Suprapubic skin (tissue), 4 donors: ENCODE results near the gene EHF. TPM values are rescaled to one million over a fixed set of nuclear protein-coding genes. Genes with fewer than 3 reads are reported as not detected.

Source experiments
- DNase-seq, 2 donors: peaks; one replicate each; pipeline ENCODE4 v3.0.0-alpha.2; 2019; ENCODE audit warnings: low spot score in 2 of 2
- H3K27ac ChIP-seq: fragments of 200-600 bp; sonication (generic); one replicate; pipeline ENCODE4 v1.5.1; 2019
- H3K27me3 ChIP-seq: fragments of 200-600 bp; sonication (generic); one replicate; pipeline ENCODE4 v1.5.1; 2019
- H3K36me3 ChIP-seq: fragments of 200-600 bp; sonication (generic); one replicate; pipeline ENCODE4 v1.5.1; 2019
- H3K4me1 ChIP-seq: fragments of 200-600 bp; sonication (generic); one replicate; pipeline ENCODE4 v1.5.1; 2019
- H3K4me3 ChIP-seq: fragments of 200-600 bp; sonication (generic); one replicate; pipeline ENCODE4 v1.5.1; 2019; ENCODE audit warnings: mild to moderate bottlenecking
- H3K9me3 ChIP-seq: fragments of 200-600 bp; sonication (generic); one replicate; pipeline ENCODE4 v1.5.1; 2019
- EP300 ChIP-seq: sonication (generic); formaldehyde crosslinking; IDR thresholded peaks from one replicate; pipeline ENCODE4 v1.6.1; 2017; ENCODE audit warnings: antibody characterized with exemption
- POLR2A ChIP-seq, 2 donors: fragments of 450-650 bp; IDR thresholded peaks; one replicate each; pipeline ENCODE4 v1.6.1; 2017; ENCODE audit warnings: antibody characterized with exemption in 2 of 2, mild to moderate bottlenecking in 2 of 2, moderate library complexity in 2 of 2
- POLR2AphosphoS5 ChIP-seq, 3 donors: sonication (generic); formaldehyde crosslinking; IDR thresholded peaks; one replicate each; pipeline ENCODE4 v1.6.1; 2017; ENCODE audit warnings: antibody characterized with exemption in 3 of 3
- WGBS: methylation state at CpG from one replicate; pipeline ENCODE4 v1.1.5; 2018; 5-methylcytosine and 5-hydroxymethylcytosine counted together
- total RNA-seq, 4 donors: library from RNA; depleted of rRNA; stranded (reverse); fragments of >200 nt; gene quantifications; one replicate each; pipeline ENCODE4 v1.1.0, GENCODE V29; 2016
- TF ChIP-seq, protein P1 (sequence below), 2 donors: fragments of 200-600 bp in 1 of 2; fragments of 450-650 bp in 1 of 2; sonication (generic) in 1 of 2; IDR thresholded peaks; one replicate each; pipeline ENCODE4 v1.5.1; 2016 to 2019; ENCODE audit warnings: antibody characterized with exemption in 2 of 2, mild to moderate bottlenecking in 1 of 2, moderate library complexity in 1 of 2

The EHF gene
- total RNA-seq, 4 donors from 2014 or later = 99.2 to 138 (median 118) TPM

- Histone ChIP-seq H3K4me1 (peaks cover 43% of the 10 kb centered on the region), H3K4me3 (no peak overlapping the region), H3K27me3 (no peaks in the 10 kb centered on the region), H3K36me3 (no peaks in the 10 kb centered on the region), H3K27ac (peak overlapping the region; percentile 63), H3K9me3 (no peaks in the 10 kb centered on the region)
- TF ChIP-seq EP300 = no peak
- TF ChIP-seq POLR2AphosphoS5 (IDR thresholded peaks at IDR 0.05) = no peak
- TF ChIP-seq, protein P1, sequence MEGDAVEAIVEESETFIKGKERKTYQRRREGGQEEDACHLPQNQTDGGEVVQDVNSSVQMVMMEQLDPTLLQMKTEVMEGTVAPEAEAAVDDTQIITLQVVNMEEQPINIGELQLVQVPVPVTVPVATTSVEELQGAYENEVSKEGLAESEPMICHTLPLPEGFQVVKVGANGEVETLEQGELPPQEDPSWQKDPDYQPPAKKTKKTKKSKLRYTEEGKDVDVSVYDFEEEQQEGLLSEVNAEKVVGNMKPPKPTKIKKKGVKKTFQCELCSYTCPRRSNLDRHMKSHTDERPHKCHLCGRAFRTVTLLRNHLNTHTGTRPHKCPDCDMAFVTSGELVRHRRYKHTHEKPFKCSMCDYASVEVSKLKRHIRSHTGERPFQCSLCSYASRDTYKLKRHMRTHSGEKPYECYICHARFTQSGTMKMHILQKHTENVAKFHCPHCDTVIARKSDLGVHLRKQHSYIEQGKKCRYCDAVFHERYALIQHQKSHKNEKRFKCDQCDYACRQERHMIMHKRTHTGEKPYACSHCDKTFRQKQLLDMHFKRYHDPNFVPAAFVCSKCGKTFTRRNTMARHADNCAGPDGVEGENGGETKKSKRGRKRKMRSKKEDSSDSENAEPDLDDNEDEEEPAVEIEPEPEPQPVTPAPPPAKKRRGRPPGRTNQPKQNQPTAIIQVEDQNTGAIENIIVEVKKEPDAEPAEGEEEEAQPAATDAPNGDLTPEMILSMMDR (IDR thresholded peaks at IDR 0.05) = no peak
- no peak for TF ChIP-seq POLR2A (IDR thresholded peaks at IDR 0.05)
- WGBS = 38% methylated on average over 4 of the region's 4 CpGs
- DNase-seq = no peak
Measured at GRCh38 chr11:34631737-34632104, 10.8 kb downstream of the EHF start.

DNA sequence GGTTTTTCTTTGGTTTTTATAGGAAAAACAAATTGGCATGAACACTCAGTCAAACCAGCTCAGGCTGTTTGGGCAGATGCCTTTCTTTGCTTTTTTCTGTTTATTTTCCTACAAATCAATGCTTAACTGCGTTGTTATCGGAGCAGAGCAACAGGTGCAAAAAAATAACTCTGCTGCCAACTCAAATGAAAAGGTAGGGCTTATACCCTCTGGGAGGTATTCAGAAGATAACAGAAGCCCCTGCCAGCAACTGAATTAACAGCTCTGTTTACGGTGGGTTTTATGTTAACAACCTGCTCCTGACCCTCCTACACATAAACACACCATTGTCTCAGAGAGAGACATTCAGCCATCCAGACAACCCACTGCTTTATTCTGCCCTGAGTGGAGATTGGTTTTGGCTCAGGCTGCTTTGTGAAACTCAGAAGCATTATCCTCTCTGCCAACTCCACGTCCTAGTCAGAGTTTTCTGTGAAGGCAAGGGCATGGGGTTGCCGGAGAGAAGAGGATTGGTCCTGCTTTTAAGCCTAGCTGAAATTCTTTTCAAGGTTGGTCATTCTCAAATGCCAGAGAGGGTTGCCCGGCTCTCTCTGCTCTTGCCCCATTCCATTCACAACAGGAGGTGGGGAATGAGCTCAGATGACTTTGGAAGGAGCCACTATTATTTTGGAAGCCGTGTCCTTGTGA, 11.4 kb downstream of the EHF start:
- Histone ChIP-seq H3K36me3 (no peaks in the 10 kb centered on the region), H3K4me1 (peaks cover 41% of the 10 kb centered on the region), H3K27me3 (no peaks in the 10 kb centered on the region), H3K27ac (peak overlapping the region; percentile 63), H3K4me3 (no peak overlapping the region), H3K9me3 (no peaks in the 10 kb centered on the region)
- TF ChIP-seq EP300 (no peak), POLR2A (IDR thresholded peaks at IDR 0.05) (no peak), POLR2AphosphoS5 (IDR thresholded peaks at IDR 0.05) (no peak)
- TF ChIP-seq, protein P1 (IDR thresholded peaks at IDR 0.05) = no peak
- WGBS = 40% methylated on average over 5 of the region's 7 CpGs
- no peak for DNase-seq

GRCh38 chr11:34633640-34633989, 12.7 kb downstream of the EHF start:
- Histone ChIP-seq H3K4me1 (peaks cover 52% of the 10 kb centered on the region), H3K27ac (peak overlapping the region; percentile 19), H3K36me3 (no peaks in the 10 kb centered on the region), H3K4me3 (no peak overlapping the region), H3K9me3 (no peaks in the 10 kb centered on the region), H3K27me3 (no peaks in the 10 kb centered on the region)
- TF ChIP-seq POLR2AphosphoS5 (IDR thresholded peaks at IDR 0.05) (no peak), EP300 (no peak), POLR2A (IDR thresholded peaks at IDR 0.05) (no peak)
- TF ChIP-seq, protein P1 (IDR thresholded peaks at IDR 0.05) = no peak
- DNase-seq = no peak

DNA sequence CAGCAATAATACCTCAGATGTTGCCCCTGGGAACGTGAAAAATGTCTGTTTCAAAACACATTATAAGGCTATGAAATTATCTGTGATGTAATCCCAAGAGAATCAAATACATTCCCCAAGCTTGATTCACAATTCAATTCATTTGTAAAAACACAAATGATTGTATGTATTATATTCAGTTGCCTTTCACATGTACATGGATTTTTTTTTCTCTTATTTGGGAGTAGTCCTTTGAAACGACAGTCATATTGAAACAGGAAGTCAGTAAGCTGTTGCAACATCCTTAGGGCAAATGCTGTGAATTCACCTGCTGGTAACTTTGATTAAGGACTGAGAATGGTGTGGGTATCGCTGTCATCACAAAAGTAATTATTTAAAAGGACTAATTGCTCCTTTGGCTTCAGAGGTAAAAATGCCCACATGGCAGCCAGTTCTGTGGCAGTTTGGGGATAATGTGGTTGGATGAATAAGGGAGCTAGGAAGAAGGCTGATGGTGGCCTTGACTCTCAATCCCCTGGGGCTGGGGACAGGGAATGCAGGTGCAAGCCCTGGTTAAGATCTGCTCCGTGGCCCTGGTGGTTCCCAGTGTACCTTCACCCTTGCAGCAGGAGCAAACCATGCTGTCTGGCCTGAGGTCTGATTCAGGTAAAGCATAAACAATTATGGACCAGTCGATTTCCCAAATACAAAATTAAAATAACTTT, 13.2 kb downstream of the EHF start:
- Histone ChIP-seq H3K27me3 (no peaks in the 10 kb centered on the region), H3K4me1 (peaks cover 52% of the 10 kb centered on the region), H3K36me3 (no peaks in the 10 kb centered on the region), H3K27ac (peak overlapping the region; percentile 42), H3K4me3 (no peak overlapping the region), H3K9me3 (no peaks in the 10 kb centered on the region)
- 26% methylated on average over 5 of the region's 5 CpGs for WGBS
- DNase-seq = no peak
- TF ChIP-seq, protein P1 (IDR thresholded peaks at IDR 0.05) = no peak
- TF ChIP-seq POLR2A (IDR thresholded peaks at IDR 0.05) = no peak
- no peak for TF ChIP-seq EP300
- TF ChIP-seq POLR2AphosphoS5 (IDR thresholded peaks at IDR 0.05) = no peak

DNA sequence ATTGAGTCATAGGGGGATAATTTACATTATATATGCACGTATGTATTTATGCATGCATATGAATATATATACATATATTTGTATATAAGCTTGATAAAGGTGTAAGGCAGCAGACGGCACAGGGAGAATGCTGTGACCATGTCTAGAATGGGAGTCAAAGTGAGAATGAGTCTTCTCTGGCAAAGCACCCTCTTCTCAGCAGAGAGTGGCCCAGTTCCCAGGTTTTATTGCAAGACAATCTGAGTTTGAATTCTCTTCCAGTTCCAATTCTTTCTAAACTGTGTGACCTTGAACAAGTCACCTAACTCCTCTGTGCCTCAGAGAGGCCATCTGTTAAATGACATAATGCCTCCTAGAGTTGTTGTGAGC, 13.8 kb downstream of the EHF start:
- no peak for DNase-seq
- 59% methylated on average over 2 of the region's 2 CpGs for WGBS
- Histone ChIP-seq H3K27me3 (no peaks in the 10 kb centered on the region), H3K4me3 (no peak overlapping the region), H3K27ac (peak overlapping the region; percentile 42), H3K9me3 (no peaks in the 10 kb centered on the region), H3K4me1 (peaks cover 57% of the 10 kb centered on the region), H3K36me3 (no peaks in the 10 kb centered on the region)
- TF ChIP-seq POLR2AphosphoS5 (IDR thresholded peaks at IDR 0.05) (no peak), POLR2A (IDR thresholded peaks at IDR 0.05) (no peak), EP300 (no peak)
